ENCODE results near the gene FUT8. TPM values are rescaled to one million over a fixed set of nuclear protein-coding genes. Genes with fewer than 3 reads are reported as not detected.
"Not testable (repeated sequence)": the region's sequence is repeated elsewhere in the genome, so short reads cannot be mapped to it uniquely, and the experiment has no call there.

The FUT8 gene
- total RNA-seq, 1 donor from 2014 or later, result 12.9 TPM

DNA sequence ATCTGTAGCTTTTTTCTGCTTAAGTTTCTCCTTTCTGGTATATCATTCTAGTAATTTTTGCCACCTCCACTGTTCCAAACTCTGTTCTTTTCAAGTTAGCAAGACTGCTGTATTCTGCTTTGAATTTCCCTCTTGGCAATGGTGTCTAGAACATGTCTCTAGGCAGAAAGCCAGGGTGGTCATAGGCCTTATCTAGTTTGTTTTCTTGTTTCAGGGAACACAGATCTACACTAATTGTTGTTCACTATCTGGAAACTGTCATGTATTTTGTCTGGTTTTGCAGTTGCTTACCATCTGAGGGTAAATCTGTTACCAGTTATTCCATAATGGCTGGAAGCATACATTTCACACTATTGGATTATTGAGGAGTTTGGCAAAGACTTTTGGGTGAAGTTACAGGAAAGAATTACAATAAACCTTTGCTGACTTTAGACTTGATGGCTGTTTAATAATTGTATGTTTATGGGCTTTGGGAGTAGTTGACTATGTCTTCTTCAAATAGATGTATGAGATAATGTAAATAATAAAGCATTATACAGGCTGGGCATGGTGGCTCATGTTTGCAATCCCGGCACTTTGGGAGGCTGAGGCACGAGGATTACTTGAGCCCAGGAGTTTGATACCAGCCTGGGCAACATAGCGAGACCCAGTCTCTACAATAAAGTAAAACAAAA lies 41.4 kb downstream of the FUT8 start:
- Histone ChIP-seq H3K9me3 (no peaks in the 10 kb centered on the region), H3K27ac (no peak overlapping the region), H3K4me3 (no peak overlapping the region), H3K27me3 (no peaks in the 10 kb centered on the region), H3K36me3 (peaks cover 0 to 11% of the 10 kb centered on the region in 2 donors), H3K4me1 (no peaks in the 10 kb centered on the region)
- TF ChIP-seq, protein P1, sequence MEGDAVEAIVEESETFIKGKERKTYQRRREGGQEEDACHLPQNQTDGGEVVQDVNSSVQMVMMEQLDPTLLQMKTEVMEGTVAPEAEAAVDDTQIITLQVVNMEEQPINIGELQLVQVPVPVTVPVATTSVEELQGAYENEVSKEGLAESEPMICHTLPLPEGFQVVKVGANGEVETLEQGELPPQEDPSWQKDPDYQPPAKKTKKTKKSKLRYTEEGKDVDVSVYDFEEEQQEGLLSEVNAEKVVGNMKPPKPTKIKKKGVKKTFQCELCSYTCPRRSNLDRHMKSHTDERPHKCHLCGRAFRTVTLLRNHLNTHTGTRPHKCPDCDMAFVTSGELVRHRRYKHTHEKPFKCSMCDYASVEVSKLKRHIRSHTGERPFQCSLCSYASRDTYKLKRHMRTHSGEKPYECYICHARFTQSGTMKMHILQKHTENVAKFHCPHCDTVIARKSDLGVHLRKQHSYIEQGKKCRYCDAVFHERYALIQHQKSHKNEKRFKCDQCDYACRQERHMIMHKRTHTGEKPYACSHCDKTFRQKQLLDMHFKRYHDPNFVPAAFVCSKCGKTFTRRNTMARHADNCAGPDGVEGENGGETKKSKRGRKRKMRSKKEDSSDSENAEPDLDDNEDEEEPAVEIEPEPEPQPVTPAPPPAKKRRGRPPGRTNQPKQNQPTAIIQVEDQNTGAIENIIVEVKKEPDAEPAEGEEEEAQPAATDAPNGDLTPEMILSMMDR (IDR thresholded peaks at IDR 0.05), result no peak
- intact Hi-C loops (cut with DNase I), result no loop called here
- DNase-seq (ENCODE audit: low spot score in 2 of 2), result no peak

DNA sequence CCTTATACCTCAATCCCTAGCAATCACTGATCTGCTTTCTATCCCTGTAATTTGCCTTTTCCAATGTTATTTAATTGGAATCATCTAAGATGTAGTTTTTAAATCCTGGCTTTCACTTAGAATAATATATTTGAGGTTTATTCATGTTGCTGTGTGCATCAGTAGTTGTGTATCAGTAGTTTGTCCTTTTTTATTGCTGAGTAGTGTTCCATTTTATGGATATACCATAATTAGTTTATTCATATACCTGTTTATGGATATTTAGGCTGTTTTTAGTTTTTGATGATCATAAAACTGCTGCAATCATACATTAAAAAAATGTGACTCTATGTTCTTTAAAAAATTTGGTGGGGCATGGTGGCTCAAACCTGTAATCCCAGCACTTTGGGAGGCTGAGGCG lies 43.7 kb downstream of the FUT8 start:
- H3K27ac ChIP-seq, result no peak overlapping the region
- no peaks in the 10 kb centered on the region for H3K27me3 ChIP-seq
- H3K36me3 ChIP-seq, result peaks cover 0 to 12% of the 10 kb centered on the region in 2 donors
- intact Hi-C loops (cut with DNase I), result no loop called here
- H3K4me1 ChIP-seq, result no peaks in the 10 kb centered on the region
- TF ChIP-seq, protein P1 (IDR thresholded peaks at IDR 0.05), result no peak
- no peaks in the 10 kb centered on the region for H3K9me3 ChIP-seq
- H3K4me3 ChIP-seq, result no peak overlapping the region
- DNase-seq (ENCODE audit: low spot score in 2 of 2), result no peak

DNA sequence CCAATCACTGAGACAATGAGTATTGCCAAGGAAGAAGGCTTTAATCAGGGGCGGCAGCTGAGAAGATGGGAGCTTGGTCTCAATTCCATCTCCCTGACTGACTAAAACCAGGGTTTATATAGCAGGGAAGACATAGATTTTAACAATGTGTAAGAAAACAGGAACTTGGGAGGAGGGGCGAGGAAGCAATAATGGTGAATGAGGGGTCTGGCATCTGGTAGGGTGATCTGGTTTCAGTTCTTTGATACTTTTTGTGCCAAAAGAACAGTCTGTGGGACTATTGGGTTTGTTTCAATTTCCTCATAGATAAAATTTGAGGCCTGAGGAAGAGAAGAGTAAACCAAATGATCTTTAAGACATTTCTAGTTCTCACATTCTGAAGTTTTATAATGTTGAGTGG lies 49.2 kb downstream of the FUT8 start:
- DNase-seq (ENCODE audit: low spot score in 2 of 2), result no peak
- intact Hi-C loops (cut with DNase I), result no loop called here
- Histone ChIP-seq H3K27me3 (no peaks in the 10 kb centered on the region), H3K27ac (no peak overlapping the region), H3K4me1 (no peaks in the 10 kb centered on the region), H3K36me3 (peaks cover 0 to 12% of the 10 kb centered on the region in 2 donors), H3K9me3 (no peaks in the 10 kb centered on the region), H3K4me3 (no peak overlapping the region)
- TF ChIP-seq, protein P1 (IDR thresholded peaks at IDR 0.05), result no peak

DNA sequence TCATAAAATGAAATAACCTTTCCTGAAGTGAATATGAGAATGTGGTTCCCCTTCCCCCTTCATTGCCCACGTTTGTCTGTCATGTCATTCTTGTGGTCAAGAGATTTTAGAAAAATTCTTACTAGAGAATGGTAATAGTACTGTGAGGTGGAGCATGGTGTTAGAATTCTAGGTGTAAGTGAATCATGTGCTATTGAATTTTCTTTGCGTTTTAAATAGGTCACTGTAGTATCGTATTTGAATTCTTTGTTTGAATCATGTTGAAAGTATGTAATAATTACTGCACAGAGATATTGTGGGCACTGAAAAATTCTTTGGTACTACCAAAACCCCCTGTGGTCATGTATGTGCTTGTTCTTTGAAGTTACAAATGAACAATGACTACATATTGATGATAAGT lies 49.9 kb downstream of the FUT8 start:
- Histone ChIP-seq H3K4me3 (no peak overlapping the region), H3K36me3 (peaks cover 0 to 10% of the 10 kb centered on the region in 2 donors), H3K9me3 (no peaks in the 10 kb centered on the region), H3K4me1 (no peaks in the 10 kb centered on the region), H3K27me3 (no peaks in the 10 kb centered on the region), H3K27ac (no peak overlapping the region)
- intact Hi-C loops (cut with DNase I), result no loop called here
- TF ChIP-seq, protein P1 (IDR thresholded peaks at IDR 0.05), result no peak
- no peak for DNase-seq (ENCODE audit: low spot score in 2 of 2)

DNA sequence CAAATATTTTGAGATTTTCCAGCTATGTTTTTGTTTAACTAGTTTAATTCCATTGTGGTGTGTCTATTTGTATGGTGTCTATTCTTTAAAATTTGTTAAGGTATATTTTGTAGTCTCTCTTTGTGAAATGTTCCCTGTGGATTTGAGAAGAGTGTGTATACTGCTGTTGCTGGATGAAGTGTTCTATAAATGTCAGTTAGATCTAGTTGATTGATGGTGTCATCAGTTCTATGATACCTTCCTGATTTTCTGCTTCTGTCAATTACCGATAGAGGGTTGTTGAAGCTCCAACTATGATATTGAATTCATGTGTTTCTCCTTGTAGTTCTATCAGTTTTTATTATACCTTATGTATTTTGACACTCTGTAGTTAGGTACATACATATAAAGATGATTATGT lies 53.1 kb downstream of the FUT8 start:
- intact Hi-C loops (cut with DNase I), result no loop called here
- no peak overlapping the region for H3K27ac ChIP-seq
- TF ChIP-seq, protein P1 (IDR thresholded peaks at IDR 0.05), result no peak
- no peaks in the 10 kb centered on the region for H3K4me1 ChIP-seq
- DNase-seq (ENCODE audit: low spot score in 2 of 2), result no peak
- H3K9me3 ChIP-seq, result no peaks in the 10 kb centered on the region
- H3K4me3 ChIP-seq, result no peak overlapping the region
- no peaks in the 10 kb centered on the region for H3K27me3 ChIP-seq
- peaks cover 0 to under 1% of the 10 kb centered on the region in 2 donors for H3K36me3 ChIP-seq

DNA sequence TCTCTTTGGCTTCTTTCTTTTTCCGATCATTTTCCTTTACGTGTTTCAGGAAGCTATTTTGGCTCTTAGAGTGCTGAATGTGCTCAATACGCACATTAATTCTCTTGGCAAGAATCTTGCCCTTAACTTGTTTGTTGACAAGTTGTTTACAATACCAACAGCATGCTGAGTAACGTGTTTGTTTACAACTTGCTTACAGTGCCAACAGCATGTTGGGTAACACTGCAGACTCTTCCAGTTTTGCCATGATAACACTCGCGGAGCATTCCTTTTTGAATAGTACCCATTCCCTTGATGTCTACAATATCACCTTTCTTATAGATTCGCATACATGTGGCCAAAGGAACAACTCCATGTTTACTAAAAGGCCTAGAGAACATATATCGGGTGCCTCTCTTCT lies 55.4 kb downstream of the FUT8 start:
- H3K9me3 ChIP-seq; DNase-seq (ENCODE audit: low spot score in 2 of 2); intact Hi-C loops (cut with DNase I); H3K4me1 ChIP-seq; H3K27me3 ChIP-seq; H3K4me3 ChIP-seq; H3K27ac ChIP-seq; H3K36me3 ChIP-seq: not testable (repeated sequence)
